Sciatic nerve (tissue), 2 donors: ENCODE results near the gene USP17L19. TPM values are rescaled to one million over a fixed set of nuclear protein-coding genes. Genes with fewer than 3 reads are reported as not detected.
"Not testable (repeated sequence)": the region's sequence is repeated elsewhere in the genome, so short reads cannot be mapped to it uniquely, and the experiment has no call there.

ENCODE experiments used
- ATAC-seq: fragments of 200-7000 bp; cut with Tn5 transposase; one replicate; pipeline ENCODE4 v1.9.1; 2020; ENCODE audit warnings: mild to moderate bottlenecking, moderate library complexity
- DNase-seq: peaks from one replicate; pipeline ENCODE4 v3.0.0-alpha.2; 2020; ENCODE audit warnings: low spot score
- intact Hi-C: fragments of 100-400 bp; cut with DNase I; formaldehyde crosslinking; loops from one replicate; pipeline ENCODE4 v1.14.2; 2022
- total RNA-seq: library from RNA; stranded (reverse); fragmentation: NEBNext Ultra II Directional; extraction: Animal tissue kit (Norgen Biotek cat#: 25700); gene quantifications from one replicate; pipeline ENCODE4 v1.2.1, GENCODE V29; 2021
- donor health status: DM: no; HTN: no; CAD: no.
- donor health status: DM: no; HTN: no; CAD: no.

Gene USP17L19
- not detected for total RNA-seq

- intact Hi-C loops, ATAC-seq, DNase-seq: not testable (repeated sequence)
These were observed at the start of gene USP17L19 for GRCh38 chr4:9253078-9253477. TSS of gene USP17L19 (plus strand) at chr4:9253378. CDS start at chr4:9253378, 0 bp downstream.

GRCh38 chr4:9210357-9210756 lies 42.8 kb upstream of the USP17L19 start, which contains the start of gene USP17L10:
TSS of gene USP17L10 (plus strand) at chr4:9210657. CDS start at chr4:9210657, 0 bp downstream.
- ATAC-seq, intact Hi-C loops, DNase-seq: not testable (repeated sequence)

GRCh38 chr4:9214701-9215100 lies 38.5 kb upstream of the USP17L19 start:
- intact Hi-C loops, DNase-seq, ATAC-seq: not testable (repeated sequence)

- ATAC-seq, DNase-seq, intact Hi-C loops: not testable (repeated sequence)
These were observed 38.1 kb upstream of the USP17L19 start, which contains the start of gene USP17L11 for GRCh38 chr4:9215105-9215504. TSS of gene USP17L11 (plus strand) at chr4:9215405. CDS start at chr4:9215405, 0 bp downstream.

GRCh38 chr4:9219852-9220251 lies 33.3 kb upstream of the USP17L19 start, which contains the start of gene USP17L12:
TSS of gene USP17L12 (plus strand) at chr4:9220152. CDS start at chr4:9220152, 0 bp downstream.
- ATAC-seq, DNase-seq, intact Hi-C loops: not testable (repeated sequence)

- intact Hi-C loops, ATAC-seq, DNase-seq: not testable (repeated sequence)
These were observed 28.6 kb upstream of the USP17L19 start, which contains the start of gene USP17L13 for GRCh38 chr4:9224596-9224995. TSS of gene USP17L13 (plus strand) at chr4:9224896. CDS start at chr4:9224896, 0 bp downstream.

- intact Hi-C loops, ATAC-seq: not testable (repeated sequence)
- peak; percentile 51 for DNase-seq
These were observed 22.9 kb upstream of the USP17L19 start for GRCh38 chr4:9230249-9230648.

- intact Hi-C loops, DNase-seq, ATAC-seq: not testable (repeated sequence)
These were observed 19.1 kb upstream of the USP17L19 start, which contains the start of gene USP17L15 for GRCh38 chr4:9234085-9234484. TSS of gene USP17L15 (plus strand) at chr4:9234385. CDS start at chr4:9234385, 0 bp downstream.

GRCh38 chr4:9238461-9238860 lies 14.7 kb upstream of the USP17L19 start:
- ATAC-seq, intact Hi-C loops: not testable (repeated sequence)
- peak; percentile 39 for DNase-seq

- ATAC-seq, DNase-seq, intact Hi-C loops: not testable (repeated sequence)
These were observed 9.6 kb upstream of the USP17L19 start, which contains the start of gene USP17L17 for GRCh38 chr4:9243579-9243978. TSS of gene USP17L17 (plus strand) at chr4:9243879. CDS start at chr4:9243879, 0 bp downstream.

- intact Hi-C loops, ATAC-seq: not testable (repeated sequence)
- peak; percentile 64 for DNase-seq
These were observed 5.1 kb upstream of the USP17L19 start, which contains the start of gene USP17L18 for GRCh38 chr4:9247953-9248680. TSS of gene USP17L18 (plus strand) at chr4:9248630. CDS start at chr4:9248630, 0 bp downstream.

GRCh38 chr4:9257824-9258223 lies 4.6 kb downstream of the USP17L19 start, which contains the start of gene USP17L20:
TSS of gene USP17L20 (plus strand) at chr4:9258124. CDS start at chr4:9258124, 0 bp downstream.
- ATAC-seq, intact Hi-C loops, DNase-seq: not testable (repeated sequence)

- ATAC-seq, DNase-seq, intact Hi-C loops: not testable (repeated sequence)
These were observed 9.4 kb downstream of the USP17L19 start, which contains the start of gene USP17L21 for GRCh38 chr4:9262572-9262971. TSS of gene USP17L21 (plus strand) at chr4:9262872. CDS start at chr4:9262872, 0 bp downstream.

- intact Hi-C loops, ATAC-seq, DNase-seq: not testable (repeated sequence)
These were observed 14.1 kb downstream of the USP17L19 start, which contains the start of gene USP17L22 for GRCh38 chr4:9267319-9267718. TSS of gene USP17L22 (plus strand) at chr4:9267619. CDS start at chr4:9267619, 0 bp downstream.

- peak; percentile 84 for DNase-seq
- intact Hi-C loops, ATAC-seq: not testable (repeated sequence)
These were observed 18.5 kb downstream of the USP17L19 start for GRCh38 chr4:9271719-9272118.
